Breast epithelium (tissue), 3 donors: ENCODE results near the gene MLST8.

Experiments
- POLR2A ChIP-seq: fragments of 450-650 bp; IDR thresholded peaks from one replicate; pipeline ENCODE4 v1.6.1; 2016; ENCODE audit warnings: antibody characterized with exemption, mild to moderate bottlenecking, moderate library complexity
- TF ChIP-seq, protein P1 (sequence below), 3 donors: fragments of 450-650 bp; IDR thresholded peaks; one replicate each; pipeline ENCODE4 v1.5.1; 2016 to 2017; ENCODE audit warnings: antibody characterized with exemption in 3 of 3, mild to moderate bottlenecking in 3 of 3, moderate library complexity in 3 of 3

DNA sequence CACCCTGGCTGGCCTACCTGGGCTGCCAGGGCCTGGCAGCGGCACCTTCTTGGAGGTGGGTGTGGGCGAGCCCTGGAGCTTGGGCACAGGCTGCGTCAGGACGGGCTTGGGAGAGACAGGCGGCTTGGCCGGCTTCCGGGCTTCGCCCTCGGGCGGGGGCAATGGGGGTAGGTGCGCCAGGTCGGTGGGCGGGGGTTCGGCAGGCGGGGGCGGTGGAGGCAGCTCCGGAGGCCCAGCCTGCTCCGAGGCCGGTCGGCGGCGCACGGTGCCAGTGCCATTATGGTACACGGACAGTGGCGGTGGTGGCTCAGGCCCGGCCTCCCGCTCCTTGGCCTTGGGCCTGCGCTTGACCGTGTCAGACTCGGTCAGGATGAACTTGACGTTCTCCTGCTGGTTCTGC lies 25.7 kb upstream of the MLST8 start:
- TF ChIP-seq, protein P1, sequence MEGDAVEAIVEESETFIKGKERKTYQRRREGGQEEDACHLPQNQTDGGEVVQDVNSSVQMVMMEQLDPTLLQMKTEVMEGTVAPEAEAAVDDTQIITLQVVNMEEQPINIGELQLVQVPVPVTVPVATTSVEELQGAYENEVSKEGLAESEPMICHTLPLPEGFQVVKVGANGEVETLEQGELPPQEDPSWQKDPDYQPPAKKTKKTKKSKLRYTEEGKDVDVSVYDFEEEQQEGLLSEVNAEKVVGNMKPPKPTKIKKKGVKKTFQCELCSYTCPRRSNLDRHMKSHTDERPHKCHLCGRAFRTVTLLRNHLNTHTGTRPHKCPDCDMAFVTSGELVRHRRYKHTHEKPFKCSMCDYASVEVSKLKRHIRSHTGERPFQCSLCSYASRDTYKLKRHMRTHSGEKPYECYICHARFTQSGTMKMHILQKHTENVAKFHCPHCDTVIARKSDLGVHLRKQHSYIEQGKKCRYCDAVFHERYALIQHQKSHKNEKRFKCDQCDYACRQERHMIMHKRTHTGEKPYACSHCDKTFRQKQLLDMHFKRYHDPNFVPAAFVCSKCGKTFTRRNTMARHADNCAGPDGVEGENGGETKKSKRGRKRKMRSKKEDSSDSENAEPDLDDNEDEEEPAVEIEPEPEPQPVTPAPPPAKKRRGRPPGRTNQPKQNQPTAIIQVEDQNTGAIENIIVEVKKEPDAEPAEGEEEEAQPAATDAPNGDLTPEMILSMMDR (IDR thresholded peaks at IDR 0.05), result no peak
- no peak for TF ChIP-seq POLR2A
